CD4-positive, alpha-beta T cell treated with Interleukin-1 beta for 1 hour (primary cell): ENCODE measurements around the gene HSPA1A.
"Not testable (repeated sequence)": the region's sequence is repeated elsewhere in the genome, so short reads cannot be mapped to it uniquely, and the experiment has no call there.

Source experiments
- DNase-seq, 2 donors: peaks; one replicate each; pipeline ENCODE4 v3.0.0-alpha.2; 2020 to 2022

Gene HSPA1A

GRCh38 chr6:31781244-31782125, 33.9 kb upstream of the HSPA1A start:
- DNase-seq, result no peak

- DNase-seq, result no peak
Measured at GRCh38 chr6:31782126-31782855, 33.1 kb upstream of the HSPA1A start.

- DNase-seq, result no peak
Measured at GRCh38 chr6:31784098-31784925, 31.0 kb upstream of the HSPA1A start.

GRCh38 chr6:31785475-31785874, 29.9 kb upstream of the HSPA1A start:
- DNase-seq, result no peak

- peak in 1 of 2 donors; percentile 24 for DNase-seq
Measured at GRCh38 chr6:31791324-31792089, 23.8 kb upstream of the HSPA1A start.

- no peak for DNase-seq
Measured at GRCh38 chr6:31792090-31792374, 23.3 kb upstream of the HSPA1A start.

- no peak for DNase-seq
Measured at GRCh38 chr6:31792761-31793171, 22.6 kb upstream of the HSPA1A start.

GRCh38 chr6:31793927-31794245, 21.5 kb upstream of the HSPA1A start:
- not testable (repeated sequence) for DNase-seq

GRCh38 chr6:31794294-31794865, 21.0 kb upstream of the HSPA1A start:
- no peak for DNase-seq

- no peak for DNase-seq
Measured at GRCh38 chr6:31794866-31795615, 20.3 kb upstream of the HSPA1A start.

- peak; percentile 89 to 92 for DNase-seq
Measured at GRCh38 chr6:31795616-31796298, 19.6 kb upstream of the HSPA1A start, which contains the start of gene VARS1. Gene VARS1 (minus strand): TSS chr6:31795752. CDS start chr6:31795217, 535 bp downstream.

GRCh38 chr6:31796993-31797385, 18.4 kb upstream of the HSPA1A start:
- DNase-seq, result no peak

- peak; percentile 51 to 58 for DNase-seq
Measured at GRCh38 chr6:31797588-31797987, 17.8 kb upstream of the HSPA1A start.

- DNase-seq, result no peak
Measured at GRCh38 chr6:31799781-31800180, 15.6 kb upstream of the HSPA1A start.

- DNase-seq, result not testable (repeated sequence)
Measured at GRCh38 chr6:31801031-31801927, 14.1 kb upstream of the HSPA1A start.

GRCh38 chr6:31805939-31806469, 9.3 kb upstream of the HSPA1A start:
- no peak for DNase-seq

GRCh38 chr6:31806470-31807272, 8.7 kb upstream of the HSPA1A start, which contains the start of gene LSM2:
Gene LSM2 (minus strand): TSS chr6:31806966. CDS start chr6:31806757, 209 bp downstream.
- peak; percentile 96 to 98 for DNase-seq

- not testable (repeated sequence) for DNase-seq
Measured at GRCh38 chr6:31808599-31808998, 6.7 kb upstream of the HSPA1A start.
